Kidney (tissue), 14 donors: ENCODE measurements around the gene UNC13C. TPM values are rescaled to one million over a fixed set of nuclear protein-coding genes. Genes with fewer than 3 reads are reported as not detected.

ENCODE experiments used
- DNase-seq, 5 donors: peaks; one replicate each; pipeline ENCODE4 v3.0.0-alpha.2; 2013 to 2020
- FAIRE-seq: peaks from 2 replicates; lab custom pipeline; 2012; peaks lifted over from hg19 to GRCh38; lab: Jason Lieb, UNC
- H3K27ac ChIP-seq, 2 donors: one replicate each; pipeline ENCODE4 v1.7.0; 2013; ENCODE audit warnings: low read depth in 2 of 2, low read length in 2 of 2, inconsistent platforms in 1 of 2
- H3K27me3 ChIP-seq: one replicate; pipeline ENCODE4 v1.7.1; 2013; ENCODE audit warnings: low read length, inconsistent platforms; ENCODE audit not compliant: control insufficient read depth, insufficient read depth
- H3K36me3 ChIP-seq, 3 donors: one replicate each; pipeline versions ENCODE4 v1.7.0 to v1.7.1; 2013; ENCODE audit warnings: low read length in 3 of 3, control low read depth in 1 of 3, inconsistent platforms in 1 of 3; ENCODE audit not compliant: insufficient read depth in 3 of 3, control insufficient read depth in 2 of 3
- H3K4me1 ChIP-seq, 3 donors: one replicate each; pipeline versions ENCODE4 v1.7.0 to v1.7.1; 2013; ENCODE audit warnings: low read length in 3 of 3, inconsistent platforms in 1 of 3, low read depth in 1 of 3; ENCODE audit not compliant: control insufficient read depth in 2 of 3, insufficient read depth in 2 of 3
- H3K4me3 ChIP-seq, 3 donors: one replicate each; pipeline versions ENCODE4 v1.7.0 to v1.8.1; 2013; ENCODE audit warnings: low read length in 3 of 3, control low read depth in 1 of 3, inconsistent platforms in 1 of 3
- H3K9ac ChIP-seq, 3 donors: one replicate each; pipeline versions ENCODE4 v1.7.0 to v1.7.1; 2013; ENCODE audit warnings: low read length in 3 of 3, control low read depth in 1 of 3, inconsistent platforms in 1 of 3
- H3K9me3 ChIP-seq, 3 donors: one replicate each; pipeline versions ENCODE4 v1.7.0 to v1.7.1; 2013; ENCODE audit warnings: low read length in 3 of 3, control low read depth in 1 of 3, inconsistent platforms in 1 of 3; ENCODE audit not compliant: control insufficient read depth in 2 of 3, insufficient read depth in 1 of 3
- intact Hi-C: fragments of 100-400 bp; cut with DNase I; formaldehyde crosslinking; loops from one replicate; pipeline ENCODE4 v1.11.1; 2022
- polyA plus RNA-seq: library from polyadenylated mRNA; stranded (reverse); fragments of 350-450 nt; fragmentation: Illumina TruSeq; extraction: RNeasy Lipid Tissue Mini Kit (QIAGEN cat#74804); gene quantifications from one replicate; pipeline ENCODE4 v1.2.3, GENCODE V29; 2014; ENCODE audit warnings: low read depth, low replicate concordance; ENCODE audit not compliant: insufficient read depth
- total RNA-seq: library from RNA; stranded (reverse); fragmentation: NEBNext Ultra II Directional; extraction: Animal tissue kit (Norgen Biotek cat#: 25700); gene quantifications from one replicate; pipeline ENCODE4 v1.2.1, GENCODE V29; 2021
- TF ChIP-seq, protein P1 (sequence below): IDR thresholded peaks from 3 replicates; pipeline ENCODE4 v1.5.1; 2012; ENCODE audit warnings: mild to moderate bottlenecking, moderate library complexity, borderline replicate concordance; ENCODE audit not compliant: insufficient read depth; ENCODE audit errors: extremely low read depth
- donor health status: control.
- donor health status: control.
- donor health status: control.
- donor health status: control.
- donor health status: control.
- donor health status: DM: yes; HTN: yes; CAD: no.
- donor health status: Normal renal cell carcinoma (clear cell type).

The UNC13C gene
- total and polyA plus RNA-seq, 2 donors from 2014 or later = 0.19 to 0.45 TPM

DNA sequence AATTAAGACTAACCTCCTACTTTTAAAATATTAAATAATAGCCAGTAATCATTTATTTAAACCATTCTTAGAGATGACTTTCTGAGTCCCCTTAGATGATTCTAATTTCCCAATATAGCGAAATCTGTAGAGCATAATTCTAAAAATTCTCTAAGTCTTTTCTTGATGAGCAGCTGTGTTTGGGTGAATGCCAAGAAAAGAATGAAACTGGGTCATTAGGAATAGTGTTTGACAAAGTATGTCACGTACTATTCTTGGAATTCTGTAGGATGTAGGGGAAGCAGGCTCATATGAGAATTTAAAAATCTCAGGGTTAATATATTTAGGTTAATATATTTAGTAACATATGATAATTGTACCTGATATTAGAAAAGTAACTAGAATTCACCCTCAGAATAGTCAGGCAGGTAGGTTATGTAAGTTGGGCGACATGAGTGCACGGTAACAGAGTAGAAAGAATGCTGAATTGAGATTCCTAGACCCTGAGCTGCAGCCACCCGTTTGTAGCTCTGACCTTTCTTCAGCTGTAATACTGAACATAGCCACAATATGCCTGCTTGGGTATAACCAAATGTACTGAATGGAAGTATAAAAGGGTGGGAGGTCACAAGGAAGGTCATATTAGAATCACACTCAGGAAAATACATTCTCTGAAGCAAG lies 524.3 kb downstream of the UNC13C start:
- TF ChIP-seq, protein P1, sequence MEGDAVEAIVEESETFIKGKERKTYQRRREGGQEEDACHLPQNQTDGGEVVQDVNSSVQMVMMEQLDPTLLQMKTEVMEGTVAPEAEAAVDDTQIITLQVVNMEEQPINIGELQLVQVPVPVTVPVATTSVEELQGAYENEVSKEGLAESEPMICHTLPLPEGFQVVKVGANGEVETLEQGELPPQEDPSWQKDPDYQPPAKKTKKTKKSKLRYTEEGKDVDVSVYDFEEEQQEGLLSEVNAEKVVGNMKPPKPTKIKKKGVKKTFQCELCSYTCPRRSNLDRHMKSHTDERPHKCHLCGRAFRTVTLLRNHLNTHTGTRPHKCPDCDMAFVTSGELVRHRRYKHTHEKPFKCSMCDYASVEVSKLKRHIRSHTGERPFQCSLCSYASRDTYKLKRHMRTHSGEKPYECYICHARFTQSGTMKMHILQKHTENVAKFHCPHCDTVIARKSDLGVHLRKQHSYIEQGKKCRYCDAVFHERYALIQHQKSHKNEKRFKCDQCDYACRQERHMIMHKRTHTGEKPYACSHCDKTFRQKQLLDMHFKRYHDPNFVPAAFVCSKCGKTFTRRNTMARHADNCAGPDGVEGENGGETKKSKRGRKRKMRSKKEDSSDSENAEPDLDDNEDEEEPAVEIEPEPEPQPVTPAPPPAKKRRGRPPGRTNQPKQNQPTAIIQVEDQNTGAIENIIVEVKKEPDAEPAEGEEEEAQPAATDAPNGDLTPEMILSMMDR = no peak
- Histone ChIP-seq H3K4me3 (no peak overlapping the region), H3K36me3 (no peaks in the 10 kb centered on the region), H3K9me3 (no peaks in the 10 kb centered on the region), H3K4me1 (no peaks in the 10 kb centered on the region), H3K27ac (no peak overlapping the region), H3K9ac (no peak overlapping the region), H3K27me3 (no peaks in the 10 kb centered on the region)
- FAIRE-seq (no peak), DNase-seq (no peak)
- intact Hi-C loops = no loop called here

DNA sequence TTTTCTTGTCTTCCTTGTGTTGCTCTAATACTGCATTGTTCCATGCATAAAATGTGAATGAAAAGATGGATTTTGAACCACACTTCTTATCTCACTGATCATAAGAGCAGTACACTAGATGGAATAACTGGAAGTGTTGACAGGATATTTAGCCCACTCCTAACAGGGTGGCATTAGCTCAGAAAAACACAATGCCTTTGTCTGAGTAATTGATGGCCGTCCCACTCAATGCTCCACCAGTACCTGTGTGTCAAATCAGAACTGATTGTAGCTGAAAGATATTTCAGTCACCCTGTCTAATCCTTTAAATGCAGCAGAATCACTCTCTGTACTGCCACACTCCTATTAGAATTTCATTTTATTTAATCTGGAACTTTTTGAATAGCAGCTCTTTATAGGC lies 526.5 kb downstream of the UNC13C start:
- Histone ChIP-seq H3K4me3 (no peak overlapping the region), H3K36me3 (no peaks in the 10 kb centered on the region), H3K27ac (no peak overlapping the region), H3K4me1 (no peaks in the 10 kb centered on the region), H3K9me3 (no peaks in the 10 kb centered on the region), H3K27me3 (no peaks in the 10 kb centered on the region), H3K9ac (no peak overlapping the region)
- intact Hi-C loops = no loop called here
- DNase-seq (no peak), FAIRE-seq (no peak)
- TF ChIP-seq, protein P1 = no peak

DNA sequence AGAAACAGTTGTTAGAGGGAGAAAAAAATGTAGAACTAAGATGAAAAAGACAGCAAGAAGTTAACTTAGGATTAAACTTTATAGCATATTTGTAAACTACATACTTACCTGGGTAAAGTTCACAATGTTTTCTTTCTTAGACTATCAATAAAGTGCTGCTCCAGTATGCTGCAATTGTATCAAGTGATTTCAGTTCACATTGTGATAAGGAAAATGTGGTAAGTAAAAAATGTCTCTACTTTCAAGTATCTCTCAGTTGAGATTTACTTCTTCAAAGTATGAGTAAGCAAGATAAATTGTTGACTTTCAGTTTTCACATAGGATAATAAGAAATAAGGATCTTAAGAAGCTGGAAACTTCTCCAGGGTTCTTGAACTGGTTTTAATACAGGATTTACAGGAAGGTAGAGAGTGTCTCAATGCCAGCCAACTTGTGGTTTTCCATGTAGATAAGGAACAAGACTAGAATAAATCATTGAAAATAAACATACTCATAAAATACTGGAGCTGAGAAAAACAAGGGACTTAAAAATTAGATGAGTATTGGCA lies 528.8 kb downstream of the UNC13C start:
- no peaks in the 10 kb centered on the region for H3K9me3 ChIP-seq
- TF ChIP-seq, protein P1 = no peak
- intact Hi-C loops = no loop called here
- H3K27ac ChIP-seq = no peak overlapping the region
- no peaks in the 10 kb centered on the region for H3K27me3 ChIP-seq
- H3K4me1 ChIP-seq = no peaks in the 10 kb centered on the region
- H3K4me3 ChIP-seq = no peak overlapping the region
- FAIRE-seq = peak; percentile 21
- no peaks in the 10 kb centered on the region for H3K36me3 ChIP-seq
- DNase-seq = no peak
- no peak overlapping the region for H3K9ac ChIP-seq
